ENCODE results near the gene G6PC1.

GRCh38 chr17:42853968-42854790 is 46.4 kb upstream of the G6PC1 start:
- no peak for TF ChIP-seq CTCF (IDR thresholded peaks at IDR 0.05)
- no peak for TF ChIP-seq EP300 (IDR thresholded peaks at IDR 0.05)

All from tibial nerve (tissue), 4 donors.